Naive thymus-derived CD8-positive, alpha-beta T cell (primary cell): Measurements from ENCODE around the gene TRPM1. TPM values are rescaled to one million over a fixed set of nuclear protein-coding genes. Genes with fewer than 3 reads are reported as not detected.
A peak's percentile ranks its signal among the peaks of the same experiment; 100 is the strongest.
"Not testable (repeated sequence)": the region's sequence is repeated elsewhere in the genome, so short reads cannot be mapped to it uniquely, and the experiment has no call there.

Source experiments
- ATAC-seq, 2 donors: fragments of 150-1000 bp; cut with Tn5 transposase in 1 of 2; sonication (Bioruptor Pico), chemical (Tn5 transposase) in 1 of 2; 1 replicate in 1 of 2; 2 replicates in 1 of 2; pipeline ENCODE4 v1.10.0; 2021; ENCODE audit warnings: mild to moderate bottlenecking in 2 of 2, moderate library complexity in 2 of 2
- POLR2A ChIA-PET: fragments of 350-600 bp; sonication (Branson Sonifier 250); formaldehyde crosslinking; loops from one replicate; lab custom pipeline; 2021; ENCODE audit warnings: antibody characterized with exemption; lab: Charles Lee
- DNase-seq, 10 donors: peaks; one replicate each; pipeline versions ENCODE4 v3.0.0 to v3.0.0-alpha.2; 2020 to 2022
- H3K27ac Mint-ChIP-seq, 10 donors: one replicate each; pipeline ENCODE4 v1.8.0; 2020 to 2022; ENCODE audit warnings: mild to moderate bottlenecking in 10 of 10, mixed read lengths in 10 of 10, moderate library complexity in 4 of 10, inconsistent platforms in 1 of 10
- H3K27me3 Mint-ChIP-seq, 5 donors: one replicate each; pipeline ENCODE4 v1.8.0; 2021 to 2022; ENCODE audit warnings: mixed read lengths in 5 of 5
- H3K36me3 Mint-ChIP-seq, 3 donors: one replicate each; pipeline ENCODE4 v1.8.0; 2020 to 2022; ENCODE audit warnings: mixed read lengths in 3 of 3, mild to moderate bottlenecking in 2 of 3, inconsistent platforms in 1 of 3
- H3K4me1 Mint-ChIP-seq, 4 donors: one replicate each; pipeline ENCODE4 v1.8.0; 2021 to 2022; ENCODE audit warnings: mixed read lengths in 4 of 4
- H3K4me3 Mint-ChIP-seq, 10 donors: one replicate each; pipeline ENCODE4 v1.8.0; 2020 to 2022; ENCODE audit warnings: mild to moderate bottlenecking in 10 of 10, mixed read lengths in 10 of 10, moderate library complexity in 6 of 10, inconsistent platforms in 1 of 10
- H3K9me3 Mint-ChIP-seq, 9 donors: one replicate each; pipeline ENCODE4 v1.8.0; 2020 to 2022; ENCODE audit warnings: mixed read lengths in 9 of 9, mild to moderate bottlenecking in 3 of 9, inconsistent platforms in 1 of 9, moderate library complexity in 1 of 9
- polyA plus RNA-seq, 3 donors: library from polyadenylated mRNA; unstranded; fragments of 300-500 nt; fragmentation: Illumina TruSeq; gene quantifications; one replicate each; pipeline ENCODE4 v1.2.3, GENCODE V29; 2021
- total RNA-seq, 8 experiments: library from RNA in 2 of 8; stranded (reverse) in 2 of 8; gene quantifications; one replicate each; pipeline ENCODE4 v1.2.3 and lab custom pipeline; 2021 to 2026

The TRPM1 gene
- total and polyA plus RNA-seq, 5 experiments from 2014 or later, result not detected

- Mint-ChIP-seq H3K36me3 (no peaks in the 10 kb centered on the region), H3K27ac (no peak overlapping the region), H3K27me3 (no peaks in the 10 kb centered on the region), H3K4me1 (no peaks in the 10 kb centered on the region), H3K4me3 (no peak overlapping the region), H3K9me3 (no peaks in the 10 kb centered on the region)
- ATAC-seq, result no peak
- no peak for DNase-seq
- POLR2A ChIA-PET, result no interaction called here
Observed at GRCh38 chr15:31088672-31089367, 12.7 kb downstream of the TRPM1 start.

GRCh38 chr15:31088041-31088440, 13.5 kb downstream of the TRPM1 start:
- H3K4me3 Mint-ChIP-seq, POLR2A ChIA-PET, DNase-seq, H3K27me3 Mint-ChIP-seq, H3K4me1 Mint-ChIP-seq, H3K36me3 Mint-ChIP-seq, H3K27ac Mint-ChIP-seq, ATAC-seq, H3K9me3 Mint-ChIP-seq: not testable (repeated sequence)

- Mint-ChIP-seq H3K36me3 (no peaks in the 10 kb centered on the region), H3K4me1 (peaks cover 4 to 17% (median 6%) of the 10 kb centered on the region in 4 donors), H3K27ac (no peak overlapping the region), H3K4me3 (no peak overlapping the region), H3K27me3 (peaks cover 0 to 3% (median 0%) of the 10 kb centered on the region in 5 donors), H3K9me3 (no peaks in the 10 kb centered on the region)
- POLR2A ChIA-PET, result no interaction called here
- DNase-seq, result no peak
- ATAC-seq, result no peak
Observed at GRCh38 chr15:31086344-31086743, 15.2 kb downstream of the TRPM1 start.

- no peak for ATAC-seq
- H3K36me3 Mint-ChIP-seq, result no peaks in the 10 kb centered on the region
Observed at GRCh38 chr15:31085359-31085758, 16.2 kb downstream of the TRPM1 start.

GRCh38 chr15:31084176-31084575, 17.3 kb downstream of the TRPM1 start:
- DNase-seq (no peak), ATAC-seq (no peak)
- Mint-ChIP-seq H3K9me3 (no peaks in the 10 kb centered on the region), H3K36me3 (no peaks in the 10 kb centered on the region), H3K27ac (no peak overlapping the region), H3K4me1 (peaks cover 4 to 22% (median 9%) of the 10 kb centered on the region in 4 donors), H3K4me3 (no peak overlapping the region), H3K27me3 (peaks cover 0 to 9% (median 0%) of the 10 kb centered on the region in 5 donors)
- POLR2A ChIA-PET, result no interaction called here

More at GRCh38 chr15:31085359-31085758, 16.2 kb downstream of the TRPM1 start:
- Mint-ChIP-seq H3K4me1 (peaks cover 4 to 19% (median 8%) of the 10 kb centered on the region in 4 donors), H3K9me3 (no peaks in the 10 kb centered on the region), H3K4me3 (no peak overlapping the region), H3K27me3 (peaks cover 0 to 3% (median 0%) of the 10 kb centered on the region in 5 donors), H3K27ac (no peak overlapping the region)
- POLR2A ChIA-PET, result interaction anchor here (0.7 kb wide), 1 partner anchor 383 kb away, joined by 3 read pairs; no protein-coding TSS in a partner anchor
- no peak for DNase-seq

- DNase-seq, result no peak
- H3K4me1 Mint-ChIP-seq, result peaks cover 4 to 22% (median 9%) of the 10 kb centered on the region in 4 donors
- H3K36me3 Mint-ChIP-seq, result no peaks in the 10 kb centered on the region
- H3K9me3 Mint-ChIP-seq, result no peaks in the 10 kb centered on the region
- no peak for ATAC-seq
- POLR2A ChIA-PET, result no interaction called here
- H3K27me3 Mint-ChIP-seq, result peaks cover 0 to 9% (median 3%) of the 10 kb centered on the region in 5 donors
- H3K27ac Mint-ChIP-seq, result no peak overlapping the region
- no peak overlapping the region for H3K4me3 Mint-ChIP-seq
Observed at GRCh38 chr15:31083370-31083780, 18.1 kb downstream of the TRPM1 start.

- H3K4me1 Mint-ChIP-seq, result peaks cover 4 to 22% (median 9%) of the 10 kb centered on the region in 4 donors
- peaks cover 0 to 9% (median 3%) of the 10 kb centered on the region in 5 donors for H3K27me3 Mint-ChIP-seq
- no peaks in the 10 kb centered on the region for H3K9me3 Mint-ChIP-seq
- ATAC-seq (no peak), DNase-seq (no peak)
- POLR2A ChIA-PET, result no interaction called here
- no peak overlapping the region for H3K4me3 Mint-ChIP-seq
- no peak overlapping the region for H3K27ac Mint-ChIP-seq
- H3K36me3 Mint-ChIP-seq, result no peaks in the 10 kb centered on the region
Observed at GRCh38 chr15:31082771-31083369, 18.7 kb downstream of the TRPM1 start.

- Mint-ChIP-seq H3K4me1 (peaks cover 8 to 24% (median 9%) of the 10 kb centered on the region in 4 donors), H3K36me3 (no peaks in the 10 kb centered on the region), H3K27ac (peak overlapping the region in 1 of 10 donors; percentile 46), H3K4me3 (peak overlapping the region in 8 of 10 donors; percentile 8 to 63 (median 43)), H3K27me3 (peaks cover 4 to 14% (median 8%) of the 10 kb centered on the region in 5 donors), H3K9me3 (no peaks in the 10 kb centered on the region)
- no peak for ATAC-seq
- POLR2A ChIA-PET, result no interaction called here
- DNase-seq, result no peak
Observed at GRCh38 chr15:31081588-31082250, 19.8 kb downstream of the TRPM1 start.

- ATAC-seq (peak in 1 of 2 donors; percentile 14), DNase-seq (no peak)
- Mint-ChIP-seq H3K9me3 (peaks cover 0 to 1% (median 0%) of the 10 kb centered on the region in 9 donors), H3K4me3 (peak overlapping the region in 9 of 10 donors; percentile 42 to 87 (median 66)), H3K4me1 (peaks cover 8 to 24% (median 9%) of the 10 kb centered on the region in 4 donors), H3K36me3 (no peaks in the 10 kb centered on the region), H3K27me3 (peaks cover 4 to 14% (median 11%) of the 10 kb centered on the region in 5 donors), H3K27ac (no peak overlapping the region)
- POLR2A ChIA-PET, result no interaction called here
Observed at GRCh38 chr15:31081056-31081455, 20.5 kb downstream of the TRPM1 start.

- POLR2A ChIA-PET, result no interaction called here
- ATAC-seq, result peak; percentile 75 to 77
Observed at GRCh38 chr15:31080591-31081014, 20.9 kb downstream of the TRPM1 start.

GRCh38 chr15:31079519-31079918, 22.0 kb downstream of the TRPM1 start:
- peak overlapping the region in 4 of 10 donors; percentile 28 to 76 (median 62) for H3K4me3 Mint-ChIP-seq

More at GRCh38 chr15:31080591-31081014, 20.9 kb downstream of the TRPM1 start:
- Mint-ChIP-seq H3K4me1 (peaks cover 8 to 24% (median 9%) of the 10 kb centered on the region in 4 donors), H3K27me3 (peaks cover 4 to 14% (median 11%) of the 10 kb centered on the region in 5 donors), H3K36me3 (no peaks in the 10 kb centered on the region), H3K4me3 (peak overlapping the region; percentile 42 to 87 (median 67)), H3K9me3 (peaks cover 0 to 3% (median 0%) of the 10 kb centered on the region in 9 donors), H3K27ac (no peak overlapping the region)
- peak in 9 of 10 donors; percentile 1 to 47 (median 22) for DNase-seq

GRCh38 chr15:31078471-31078870, 23.1 kb downstream of the TRPM1 start:
- no peak overlapping the region for H3K27ac Mint-ChIP-seq
- peaks cover 0 to 11% (median 2%) of the 10 kb centered on the region in 9 donors for H3K9me3 Mint-ChIP-seq
- H3K36me3 Mint-ChIP-seq, result peaks cover 0 to 4% (median 0%) of the 10 kb centered on the region in 3 donors
- peaks cover 4 to 14% (median 11%) of the 10 kb centered on the region in 5 donors for H3K27me3 Mint-ChIP-seq
- H3K4me3 Mint-ChIP-seq, result no peak overlapping the region
- DNase-seq (no peak), ATAC-seq (no peak)
- peaks cover 8 to 24% (median 9%) of the 10 kb centered on the region in 4 donors for H3K4me1 Mint-ChIP-seq
- POLR2A ChIA-PET, result no interaction called here

More at GRCh38 chr15:31079519-31079918, 22.0 kb downstream of the TRPM1 start:
- POLR2A ChIA-PET, result no interaction called here
- Mint-ChIP-seq H3K9me3 (peaks cover 0 to 6% (median 2%) of the 10 kb centered on the region in 9 donors), H3K4me1 (peaks cover 8 to 24% (median 9%) of the 10 kb centered on the region in 4 donors), H3K27me3 (peaks cover 4 to 14% (median 11%) of the 10 kb centered on the region in 5 donors), H3K27ac (no peak overlapping the region), H3K36me3 (peaks cover 0 to 4% (median 0%) of the 10 kb centered on the region in 3 donors)
- ATAC-seq (no peak), DNase-seq (no peak)
